K562 (cell line): Measurements from ENCODE around the gene LILRB3. TPM values are rescaled to one million over a fixed set of nuclear protein-coding genes. Genes with fewer than 3 reads are reported as not detected.

Experiments
- ATAC-seq: fragments of 200-7000 bp; cut with Tn5 transposase; 3 replicates; pipeline ENCODE4 v1.9.1; 2020; ENCODE audit warnings: moderate library complexity
- BruUV-seq: library from RNA; stranded (reverse); fragments of 400-500 nt; replicated peaks from 2 replicates; lab custom pipeline; 2021; lab: Mats Ljungman, UMichigan
- CTCF ChIA-PET: fragments of 300-600 bp; formaldehyde crosslinking; extraction: SDS; loops from one replicate; lab custom pipeline; 2021; ENCODE audit warnings: low intra/inter-chr PET ratio; lab: Yijun Ruan, JAX
- POLR2A ChIA-PET: fragments of 300-600, 350-650 bp; sonication (Branson Sonifier 250); formaldehyde crosslinking; extraction: SDS; loops from one replicate; lab custom pipeline; 2021; ENCODE audit warnings: antibody characterized with exemption, inconsistent platforms; lab: Yijun Ruan, JAX
- DNase-seq, 4 experiments: peaks; one replicate each; pipeline versions ENCODE4 v3.0.0 to v3.0.0-alpha.2; 2011 to 2018; ENCODE audit warnings: low spot score in 3 of 4, mixed read lengths in 3 of 4; ENCODE audit errors: extremely low read depth in 1 of 4
- FAIRE-seq: peaks from 2 replicates; lab custom pipeline; 2011; peaks lifted over from hg19 to GRCh38; lab: Jason Lieb, UNC
- H2AFZ ChIP-seq: 2 replicates; pipeline ENCODE4 v1.6.0; 2011; ENCODE audit warnings: low read depth, low read length, control low read depth, inconsistent platforms
- H3K27ac ChIP-seq: fragments of 200-600 bp; 3 replicates; pipeline ENCODE4 v1.8.0; 2011; ENCODE audit warnings: low read depth, mild to moderate bottlenecking, control low read depth, inconsistent platforms, low read length, moderate library complexity, mixed read lengths; ENCODE audit errors: extremely low read depth
- H3K27me3 ChIP-seq, 2 experiments: fragments of 300-600 bp in 1 of 2; 2 replicates in 1 of 2; 3 replicates in 1 of 2; pipeline versions ENCODE4 v1.6.0 to v1.8.0; 2011; ENCODE audit warnings: inconsistent platforms in 2 of 2, low read length in 2 of 2, mild to moderate bottlenecking in 1 of 2, mixed read lengths in 1 of 2, moderate library complexity in 1 of 2; ENCODE audit not compliant: control insufficient read depth in 2 of 2, insufficient read depth in 2 of 2
- H3K36me3 ChIP-seq: fragments of 300-600 bp; 3 replicates; pipeline ENCODE4 v1.8.0; 2011; ENCODE audit warnings: mild to moderate bottlenecking, low read length, inconsistent platforms; ENCODE audit not compliant: control insufficient read depth, insufficient read depth
- H3K4me1 ChIP-seq, 2 experiments: fragments of 200-600 bp in 1 of 2; replicated peaks in 1 of 2; 2 replicates in 1 of 2; 3 replicates in 1 of 2; pipeline versions ENCODE4 v1.5.1 to v1.8.0; 2011; ENCODE audit warnings: inconsistent platforms in 2 of 2, low read length in 2 of 2, mild to moderate bottlenecking in 1 of 2, mixed read lengths in 1 of 2, moderate library complexity in 1 of 2; ENCODE audit not compliant: control insufficient read depth in 2 of 2, insufficient read depth in 2 of 2
- H3K4me2 ChIP-seq: 2 replicates; pipeline ENCODE4 v1.6.1; 2011; ENCODE audit warnings: low read length, control low read depth, inconsistent platforms, mixed read lengths; ENCODE audit not compliant: insufficient read depth
- H3K4me3 ChIP-seq: fragments of 200-600 bp; sonication (generic), shearing (Covaris generic); 2 replicates; pipeline ENCODE4 v1.5.1; 2016; ENCODE audit warnings: control low read depth, inconsistent platforms
- H3K79me2 ChIP-seq: fragments of 200-600 bp; 3 replicates; pipeline ENCODE4 v1.8.0; 2011; ENCODE audit warnings: low read length, inconsistent platforms; ENCODE audit not compliant: control insufficient read depth, insufficient read depth
- H3K9ac ChIP-seq, 2 experiments: 2 replicates each; pipeline versions ENCODE4 v1.6.0 to v1.6.1; 2011; ENCODE audit warnings: low read depth in 2 of 2, low read length in 2 of 2, control low read depth in 1 of 2, inconsistent platforms in 1 of 2, mild to moderate bottlenecking in 1 of 2, mixed read lengths in 1 of 2; ENCODE audit not compliant: insufficient read depth in 1 of 2
- H3K9me1 ChIP-seq: one replicate; pipeline ENCODE4 v1.6.0; 2011; ENCODE audit warnings: inconsistent platforms, mild to moderate bottlenecking, low read length, moderate library complexity; ENCODE audit not compliant: control insufficient read depth, insufficient read depth
- H3K9me3 ChIP-seq: replicated peaks from 2 replicates; pipeline ENCODE4 v1.5.1; 2011; ENCODE audit warnings: low read depth, low read length, inconsistent platforms; ENCODE audit not compliant: control insufficient read depth, insufficient read depth
- H4K20me1 ChIP-seq: replicated peaks from 2 replicates; pipeline ENCODE4 v1.6.1; 2011; ENCODE audit warnings: low read length, inconsistent platforms, mixed read lengths; ENCODE audit not compliant: control insufficient read depth, insufficient read depth
- ATF7 ChIP-seq: fragments of 450-650 bp; IDR thresholded peaks from 2 replicates; pipeline ENCODE4 v1.7.1; 2014; ENCODE audit warnings: mild to moderate bottlenecking, moderate library complexity
- CBX2 ChIP-seq: fragments of 200-600 bp; sonication (generic); IDR thresholded peaks from one replicate; pipeline ENCODE4 v1.6.1; 2012; ENCODE audit warnings: mild to moderate bottlenecking, low read length, inconsistent platforms; ENCODE audit not compliant: insufficient read depth, poor library complexity, severe bottlenecking
- ESRRA ChIP-seq: fragments of 450-650 bp; IDR thresholded peaks from 2 replicates; pipeline ENCODE4 v1.6.1; 2014; ENCODE audit warnings: low read depth, mild to moderate bottlenecking, moderate library complexity, borderline replicate concordance
- HDAC3 ChIP-seq: fragments of 450-650 bp; IDR thresholded peaks from 2 replicates; pipeline ENCODE4 v1.6.1; 2018; ENCODE audit warnings: borderline replicate concordance, mild to moderate bottlenecking, moderate library complexity; ENCODE audit not compliant: partially characterized antibody
- HNRNPK ChIP-seq: fragments of 200-400 bp; formaldehyde crosslinking; IDR thresholded peaks from one replicate; pipeline ENCODE4 v1.6.1; 2018; ENCODE audit warnings: mild to moderate bottlenecking, low read depth, low read length; ENCODE audit not compliant: poor library complexity, severe bottlenecking
- JUND ChIP-seq, 2 experiments: IDR thresholded peaks; 2 replicates in 1 of 2; 3 replicates in 1 of 2; pipeline ENCODE4 v1.6.1; 2011; ENCODE audit warnings: borderline replicate concordance in 2 of 2, low read depth in 2 of 2, low read length in 2 of 2, improper control_type of control experiment in 1 of 2, missing biosample characterization in 1 of 2, missing genetic modification characterization in 1 of 2, missing genetic modification reagents in 1 of 2
- MCM5 ChIP-seq: fragments of 450-650 bp; IDR thresholded peaks from 2 replicates; pipeline ENCODE4 v1.6.1; 2016; ENCODE audit warnings: low read depth
- MIER1 ChIP-seq: fragments of 450-650 bp; IDR thresholded peaks from 2 replicates; pipeline ENCODE4 v1.6.1; 2016; ENCODE audit warnings: antibody characterized with exemption, mild to moderate bottlenecking, low read depth
- RBM25 ChIP-seq: fragments of 200-400 bp; formaldehyde crosslinking; IDR thresholded peaks from 2 replicates; pipeline ENCODE4 v1.6.1; 2018; ENCODE audit warnings: low read length, low read depth, moderate library complexity; ENCODE audit not compliant: severe bottlenecking
- RFX7 ChIP-seq: fragments of 250-450 bp; sonication (Bioruptor Pico); IDR thresholded peaks from 2 replicates; pipeline ENCODE4 v1.5.1; 2021; ENCODE audit warnings: mild to moderate bottlenecking
- SMAD2 ChIP-seq: fragments of 150-350 bp; IDR thresholded peaks from 2 replicates; pipeline ENCODE4 v1.6.1; 2014; ENCODE audit warnings: low read depth, mild to moderate bottlenecking, low read length
- SMC3 ChIP-seq: conservative IDR thresholded peaks from 2 replicates; pipeline ENCODE4 v1.6.1; 2011; ENCODE audit warnings: low read depth, low read length, improper control_type of control experiment; ENCODE audit not compliant: insufficient read depth
- SRF ChIP-seq, 2 experiments: fragments of 250-450, 450-650 bp in 1 of 2; sonication (Bioruptor Pico) in 1 of 2; sonication (generic) in 1 of 2; formaldehyde crosslinking; IDR thresholded peaks; 2 replicates each; pipeline versions ENCODE4 v1.5.0 to v1.5.1; 2020 to 2022; ENCODE audit warnings: mild to moderate bottlenecking in 1 of 2, missing genetic modification reagents in 1 of 2
- ZBTB9 ChIP-seq: fragments of 450-650 bp; formaldehyde crosslinking; IDR thresholded peaks from 2 replicates; pipeline ENCODE4 v1.4.0; 2020; ENCODE audit warnings: mild to moderate bottlenecking, moderate library complexity
- ZFPM2 ChIP-seq: fragments of 250-450 bp; sonication (Bioruptor Pico); IDR thresholded peaks from 2 replicates; pipeline ENCODE4 v1.5.1; 2022; ENCODE audit warnings: mild to moderate bottlenecking
- ZNF263 ChIP-seq: sonication (generic); formaldehyde crosslinking; IDR thresholded peaks from 2 replicates; pipeline ENCODE4 v1.8.0; 2022; ENCODE audit warnings: mild to moderate bottlenecking, missing genetic modification reagents, borderline replicate concordance
- ZNF277 ChIP-seq: fragments of 250-450 bp; sonication (Bioruptor Pico); IDR thresholded peaks from 2 replicates; pipeline ENCODE4 v1.8.0; 2022; ENCODE audit warnings: inconsistent platforms, mild to moderate bottlenecking, moderate library complexity, borderline replicate concordance
- ZSCAN32 ChIP-seq: fragments of 450-650 bp; formaldehyde crosslinking; IDR thresholded peaks from 2 replicates; pipeline ENCODE4 v1.4.0; 2020; ENCODE audit warnings: mild to moderate bottlenecking, moderate library complexity
- WGBS: fragments of 100-300 bp; shearing (Covaris generic); methylation state at CpG from one replicate; pipeline ENCODE4 v1.1.6; 2016; ENCODE audit warnings: low coverage, mixed read lengths; ENCODE audit not compliant: insufficient coverage; ENCODE audit errors: missing lambda C conversion rate; 5-methylcytosine and 5-hydroxymethylcytosine counted together
- in situ Hi-C: fragments of 300-500 bp; cut with MboI; formaldehyde crosslinking; loops from 4 replicates; pipeline ENCODE4 v1.15.0; 2018; ENCODE audit warnings: inconsistent platforms, mixed read lengths
- intact Hi-C: fragments of 100-400 bp; cut with micrococcal nuclease; formaldehyde crosslinking; loops from 2 replicates; pipeline ENCODE4 v1.14.2; 2022
- polyA plus RNA-seq, 8 experiments: library from polyadenylated mRNA; depleted of rRNA in 4 of 8; stranded (reverse) in 5 of 8; unstranded in 3 of 8; fragments of >200 nt; fragmentation: Nextera tagmentation in 2 of 8; fragmentation: Illumina TruSeq in 1 of 8; extraction: Ambion mirVana in 2 of 8; extraction: Trizol in 1 of 8; gene quantifications; 2 replicates each; pipeline versions ENCODE4 v1.2.1 to v1.2.3, GENCODE V29; 2011 to 2014; ENCODE audit warnings: inconsistent platforms in 1 of 8, missing spikeins in 1 of 8
- total RNA-seq, 7 experiments: library from RNA; depleted of rRNA in 6 of 7; stranded (reverse); fragments of >200 nt in 6 of 7; fragmentation: Illumina TruSeq in 2 of 7; extraction: Trizol in 2 of 7; gene quantifications; 2 replicates each; pipeline versions ENCODE4 v1.2.1 to v1.2.3, GENCODE V29; 2011 to 2021; ENCODE audit warnings: low replicate concordance in 1 of 7

Gene LILRB3
- total and polyA plus RNA-seq, 9 of the 15 experiments (the other 6 are each of a cell fraction or from before 2014, with no cell fraction given): 0.01 to 0.09 TPM; not detected in 7

GRCh38 chr19:54188215-54188871, 34.5 kb downstream of the LILRB3 start (continued):
- TF ChIP-seq ZBTB9 (CRISPR knock-in tag) (no peak; the same call in 1 of the 2 replicates), RFX7 (CRISPR knock-in tag) (no peak)

- CTCF ChIA-PET: no interaction called here
- no peak for TF ChIP-seq ZNF277 (CRISPR knock-in tag)
- TF ChIP-seq HDAC3: no peak
- TF ChIP-seq ZFPM2 (CRISPR knock-in tag): no peak
- no peak for TF ChIP-seq SMAD2
- TF ChIP-seq SMC3: no peak
- TF ChIP-seq ESRRA: no peak
- no peak for TF ChIP-seq CBX2
- no peak for TF ChIP-seq RBM25
- TF ChIP-seq ZNF263 (CRISPR knock-in tag): no peak
- no peak for TF ChIP-seq SRF (CRISPR knock-in tag; IDR thresholded peaks at IDR 0.05)
- TF ChIP-seq MCM5: no peak
- TF ChIP-seq ZSCAN32: no peak
- TF ChIP-seq ATF7: no peak
- no peak for TF ChIP-seq MIER1
- no peak for TF ChIP-seq JUND (IDR thresholded peaks at IDR 0.05; ENCODE audit: borderline replicate concordance, low read depth, low read length)
- no peak for TF ChIP-seq JUND (tag; IDR thresholded peaks at IDR 0.05; ENCODE audit: borderline replicate concordance, low read depth, low read length)
- TF ChIP-seq HNRNPK: no peak
These were observed 35.8 kb downstream of the LILRB3 start for GRCh38 chr19:54186934-54187381.

More at GRCh38 chr19:54186934-54187381, 35.8 kb downstream of the LILRB3 start:
- no peaks in the 10 kb centered on the region for H3K9me3 ChIP-seq
- H3K9me1 ChIP-seq: peaks cover 5% of the 10 kb centered on the region
- peak overlapping the region; percentile 67 for H3K4me2 ChIP-seq
- ATAC-seq (no peak), DNase-seq (peak in 3 of 4 experiments; percentile 39 to 47 (median 44)), FAIRE-seq (no peak)
- peaks cover 46% of the 10 kb centered on the region for H3K79me2 ChIP-seq
- peak overlapping the region; percentile 100 for H3K27ac ChIP-seq
- H3K27me3 ChIP-seq: no peaks in the 10 kb centered on the region
- H2AFZ ChIP-seq: no peak overlapping the region
- peaks cover 45% of the 10 kb centered on the region for H3K36me3 ChIP-seq
- no peaks in the 10 kb centered on the region for H4K20me1 ChIP-seq
- in situ Hi-C loops: no loop called here
- 60% methylated on average over 11 of the region's 11 CpGs for WGBS
- 0 out of 2 replicates have a peak overlapping the region, but pooled peaks have one; percentile 17 for H3K4me3 ChIP-seq
- POLR2A ChIA-PET: interaction anchor here (0.8 to 2.0 kb wide), 2 partner anchors 14 to 23 kb away, joined by 3 to 8 read pairs; partner anchors contain the start of gene RPS9
- intact Hi-C loops: loop anchor here (5.0 kb wide), 1 partner anchor 45 kb away; no protein-coding TSS in a partner anchor
- peaks cover 24 to 48% of the 10 kb centered on the region in 2 experiments for H3K4me1 ChIP-seq
- H3K9ac ChIP-seq: peak overlapping the region; percentile 84 to 99
- BruUV-seq: no TSS peak
